SK-N-MC (cell line): Measurements from ENCODE around the gene LGR6.

ENCODE experiments used
- DNase-seq: peaks from one replicate; pipeline ENCODE4 v3.0.0-alpha.2; 2011; ENCODE audit warnings: low read depth, low spot score
- H3K27ac ChIP-seq: fragments of 200-600 bp; sonication (generic); 2 replicates; pipeline ENCODE4 v1.5.1; 2016; ENCODE audit warnings: mixed run types
- H3K36me3 ChIP-seq: fragments of 200-600 bp; sonication (generic); 2 replicates; pipeline ENCODE4 v1.6.1; 2017; ENCODE audit warnings: antibody characterized with exemption, low read length, mixed read lengths; ENCODE audit not compliant: insufficient read depth
- H3K4me3 ChIP-seq: fragments of 200-600 bp; sonication (generic); 2 replicates; pipeline ENCODE4 v1.5.1; 2016
- H3K9ac ChIP-seq: fragments of 200-600 bp; sonication (generic); 2 replicates; pipeline ENCODE4 v1.8.0; 2017; ENCODE audit warnings: mixed run types, mixed read lengths; ENCODE audit not compliant: insufficient read length
- H3K9me3 ChIP-seq: fragments of 200-600 bp; sonication (generic); 2 replicates; pipeline ENCODE4 v1.6.1; 2017; ENCODE audit warnings: low read depth, mild to moderate bottlenecking, antibody characterized with exemption, low read length, moderate library complexity, mixed read lengths
- EZH2 ChIP-seq: fragments of 200-600 bp; sonication (generic); IDR thresholded peaks from one replicate; pipeline ENCODE4 v1.6.1; 2017; ENCODE audit warnings: antibody characterized with exemption
- FOXP2 ChIP-seq: optimal IDR thresholded peaks from 2 replicates; pipeline ENCODE3; 2011; ENCODE audit warnings: mild to moderate bottlenecking, moderate library complexity; ENCODE audit not compliant: insufficient read depth; ENCODE audit errors: extremely low read length, control extremely low read depth
- POLR2AphosphoS5 ChIP-seq: IDR thresholded peaks from 2 replicates; pipeline ENCODE4 v1.6.1; 2012; ENCODE audit warnings: mild to moderate bottlenecking, low read depth, low read length, borderline replicate concordance

LGR6 gene

DNA sequence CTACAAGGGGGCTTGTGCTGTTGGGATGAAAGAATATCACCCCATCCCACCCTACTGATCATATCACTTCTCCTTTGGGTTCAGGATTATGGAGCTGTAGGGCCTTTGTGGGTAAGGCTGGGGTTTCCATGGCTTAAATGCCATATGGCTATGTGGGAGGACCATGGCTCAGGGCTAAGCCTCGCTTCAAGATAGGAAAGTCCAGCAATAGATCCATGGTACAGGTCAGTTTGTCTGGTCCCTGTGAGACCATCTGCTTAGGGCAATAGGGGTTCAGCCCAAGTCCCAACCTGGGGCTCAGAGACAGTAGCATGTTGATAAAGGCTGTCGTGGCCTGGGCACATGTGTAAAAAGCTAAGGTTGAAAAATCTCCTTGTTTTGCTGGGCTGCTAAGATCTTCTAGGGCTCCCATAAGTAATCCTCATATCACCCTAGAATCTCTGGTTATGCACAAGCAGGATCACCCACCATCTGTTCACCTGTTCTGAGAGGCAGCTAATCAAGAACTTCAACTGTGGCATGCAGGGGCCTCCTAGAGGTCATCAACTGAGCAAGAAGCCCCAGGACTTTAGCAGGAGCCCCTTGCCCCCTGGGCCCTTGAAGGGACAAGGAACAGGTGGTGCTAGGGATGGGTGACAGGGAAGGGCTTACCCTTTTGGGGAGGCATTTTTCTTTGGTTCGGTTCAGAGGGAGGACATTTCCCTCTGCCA, 81.6 kb downstream of the LGR6 start:
- no peak overlapping the region for H3K27ac ChIP-seq
- TF ChIP-seq EZH2 (no peak), FOXP2 (no peak), POLR2AphosphoS5 (no peak)
- no peaks in the 10 kb centered on the region for H3K9me3 ChIP-seq
- DNase-seq = no peak
- H3K36me3 ChIP-seq = no peaks in the 10 kb centered on the region
- H3K4me3 ChIP-seq = no peak overlapping the region
- H3K9ac ChIP-seq = no peak overlapping the region

DNA sequence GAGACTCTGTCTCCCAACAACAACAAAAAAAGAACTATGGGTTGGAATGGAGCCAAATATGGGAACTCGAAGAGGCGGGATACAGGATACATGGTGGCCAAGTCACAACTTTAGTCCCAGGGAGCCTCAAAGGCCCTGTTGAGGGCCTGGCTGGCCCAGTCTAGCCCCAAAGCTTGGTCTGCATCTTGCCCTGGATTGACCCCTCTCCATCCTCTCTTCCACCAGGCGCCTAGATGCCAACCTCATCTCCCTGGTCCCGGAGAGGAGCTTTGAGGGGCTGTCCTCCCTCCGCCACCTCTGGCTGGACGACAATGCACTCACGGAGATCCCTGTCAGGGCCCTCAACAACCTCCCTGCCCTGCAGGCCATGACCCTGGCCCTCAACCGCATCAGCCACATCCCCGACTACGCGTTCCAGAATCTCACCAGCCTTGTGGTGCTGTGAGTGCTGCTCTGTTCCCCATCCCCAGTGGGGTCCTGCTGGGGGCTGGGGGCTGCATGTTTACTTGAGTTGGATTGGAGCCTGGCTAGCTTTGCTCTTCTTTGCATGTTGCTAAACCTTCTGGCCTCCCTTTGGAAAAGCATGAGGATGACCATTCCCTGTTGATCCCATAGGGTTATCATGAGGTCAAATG, 82.6 kb downstream of the LGR6 start:
- Histone ChIP-seq H3K4me3 (no peak overlapping the region), H3K9me3 (no peaks in the 10 kb centered on the region), H3K9ac (no peak overlapping the region), H3K27ac (no peak overlapping the region), H3K36me3 (no peaks in the 10 kb centered on the region)
- TF ChIP-seq POLR2AphosphoS5 = no peak
- no peak for TF ChIP-seq FOXP2
- TF ChIP-seq EZH2 = no peak
- DNase-seq = no peak

DNA sequence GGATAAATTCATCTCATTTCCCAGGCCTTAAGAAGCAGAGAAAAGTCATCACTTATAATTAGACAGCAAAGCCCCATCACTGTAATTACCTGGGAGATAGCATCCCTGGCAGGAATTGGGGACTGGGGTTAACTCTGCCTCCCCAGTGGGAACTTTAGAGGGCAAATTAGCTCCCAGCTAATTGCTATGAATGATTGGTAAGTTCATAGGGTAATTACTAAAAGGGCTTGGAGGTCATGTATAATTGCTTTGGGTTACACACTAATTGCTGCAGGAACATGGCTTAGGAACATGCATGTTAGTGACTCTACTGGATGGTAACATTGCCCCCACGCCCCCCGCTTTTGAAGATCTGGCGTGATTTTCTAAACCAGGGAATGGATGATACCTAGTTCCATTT, 83.3 kb downstream of the LGR6 start:
- no peaks in the 10 kb centered on the region for H3K36me3 ChIP-seq
- no peak overlapping the region for H3K27ac ChIP-seq
- no peak overlapping the region for H3K9ac ChIP-seq
- TF ChIP-seq EZH2 (no peak), POLR2AphosphoS5 (no peak), FOXP2 (no peak)
- H3K4me3 ChIP-seq = no peak overlapping the region
- DNase-seq = no peak
- H3K9me3 ChIP-seq = no peaks in the 10 kb centered on the region

DNA sequence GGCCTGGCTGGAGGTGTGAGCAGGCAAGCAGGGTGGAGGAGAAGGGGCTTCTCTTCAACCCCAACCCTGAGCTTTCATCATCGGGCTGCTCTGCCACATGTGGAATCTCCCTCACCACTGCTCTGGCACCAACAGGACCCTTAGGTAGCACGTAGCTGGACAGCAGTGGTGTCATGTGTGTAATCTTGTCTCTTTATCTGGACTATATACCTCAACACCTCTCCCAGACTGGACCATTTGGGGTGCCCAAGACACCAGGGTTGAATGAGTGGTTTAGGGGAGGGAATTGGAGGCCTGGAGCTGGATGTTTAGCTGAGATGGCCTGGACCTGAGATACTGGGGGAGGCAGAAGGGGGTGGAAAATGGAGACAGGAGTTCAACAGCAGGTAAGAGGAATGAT, 85.2 kb downstream of the LGR6 start:
- H3K36me3 ChIP-seq = no peaks in the 10 kb centered on the region
- no peaks in the 10 kb centered on the region for H3K9me3 ChIP-seq
- TF ChIP-seq POLR2AphosphoS5 (no peak), EZH2 (no peak), FOXP2 (no peak)
- H3K4me3 ChIP-seq = no peak overlapping the region
- H3K27ac ChIP-seq = no peak overlapping the region
- no peak overlapping the region for H3K9ac ChIP-seq
- DNase-seq = no peak

DNA sequence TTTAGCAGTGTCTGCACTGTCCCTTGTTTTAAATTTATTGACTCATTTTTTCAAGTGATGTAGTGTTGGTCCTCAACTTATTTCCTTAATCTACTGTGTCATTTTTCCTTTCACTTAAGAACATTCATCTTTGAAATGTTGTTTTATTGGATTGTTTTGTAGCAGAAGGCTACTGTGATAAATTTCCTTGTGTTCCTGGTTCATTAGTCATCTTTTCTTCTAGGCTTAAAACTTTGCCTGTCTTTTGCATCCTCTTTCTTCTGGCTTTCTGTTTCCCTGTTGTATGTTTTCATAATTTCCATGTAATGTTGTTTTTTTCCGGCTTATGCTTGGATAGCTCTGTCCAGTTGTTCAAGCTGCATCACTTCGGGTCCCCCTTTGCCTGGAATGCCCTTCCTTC, 86.2 kb downstream of the LGR6 start:
- TF ChIP-seq EZH2 (no peak), FOXP2 (no peak), POLR2AphosphoS5 (no peak)
- H3K9ac ChIP-seq = no peak overlapping the region
- H3K9me3 ChIP-seq = no peaks in the 10 kb centered on the region
- no peak overlapping the region for H3K4me3 ChIP-seq
- DNase-seq = no peak
- H3K36me3 ChIP-seq = no peaks in the 10 kb centered on the region
- H3K27ac ChIP-seq = no peak overlapping the region

DNA sequence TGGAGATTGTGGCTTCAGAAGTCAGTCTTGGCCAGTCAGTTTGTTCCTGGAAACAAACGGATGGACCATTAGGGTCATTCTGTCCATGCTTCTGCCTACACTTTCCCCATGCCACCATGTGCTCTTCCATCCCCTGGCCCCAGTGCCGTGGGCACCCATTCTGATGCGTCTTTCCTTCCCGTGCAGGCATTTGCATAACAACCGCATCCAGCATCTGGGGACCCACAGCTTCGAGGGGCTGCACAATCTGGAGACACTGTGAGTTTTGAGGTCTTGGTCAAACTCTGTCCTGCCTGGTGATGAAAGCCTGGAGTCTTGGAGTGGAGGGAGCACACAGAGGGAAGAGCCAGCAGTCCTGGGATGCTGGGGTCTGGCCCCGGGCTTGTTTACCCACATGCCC, 87.0 kb downstream of the LGR6 start:
- TF ChIP-seq EZH2 (no peak), FOXP2 (no peak), POLR2AphosphoS5 (no peak)
- no peak overlapping the region for H3K9ac ChIP-seq
- no peak for DNase-seq
- no peak overlapping the region for H3K4me3 ChIP-seq
- no peak overlapping the region for H3K27ac ChIP-seq
- H3K36me3 ChIP-seq = no peaks in the 10 kb centered on the region
- H3K9me3 ChIP-seq = no peaks in the 10 kb centered on the region

DNA sequence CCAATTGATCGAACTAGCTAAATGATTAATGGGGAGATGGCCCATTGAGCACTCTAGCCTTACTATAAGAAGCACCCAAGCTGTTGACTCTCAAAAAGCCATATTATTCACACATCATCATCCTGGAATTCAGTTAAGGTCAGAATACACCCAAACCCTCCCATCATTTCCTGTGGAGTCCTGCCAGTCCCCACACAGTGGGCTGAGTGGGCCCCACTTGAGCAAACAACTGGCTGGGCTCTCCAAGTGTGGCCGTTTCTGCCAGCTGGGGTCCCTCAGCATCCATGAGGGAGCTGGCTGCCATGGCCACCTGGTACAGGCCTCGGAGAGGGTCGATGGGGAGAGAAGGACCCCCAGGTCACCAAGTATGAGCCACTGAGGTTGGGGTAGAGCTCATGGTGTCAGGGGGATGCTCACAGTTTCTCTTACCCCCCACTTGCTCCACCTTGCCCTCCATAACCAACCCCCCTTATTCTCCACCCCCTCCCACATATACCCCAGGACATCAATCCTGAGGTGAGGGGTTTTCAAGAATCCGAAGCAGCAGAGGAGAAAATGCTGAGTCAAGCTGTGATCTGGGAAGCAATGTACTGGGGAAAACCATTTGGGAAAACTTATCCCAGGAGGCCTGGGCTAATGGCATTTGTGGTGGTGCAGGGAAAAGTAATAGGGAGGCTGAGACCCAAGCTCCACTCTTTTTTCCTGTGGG, 87.9 kb downstream of the LGR6 start:
- no peak for DNase-seq
- H3K9me3 ChIP-seq = no peaks in the 10 kb centered on the region
- no peak for TF ChIP-seq FOXP2
- TF ChIP-seq EZH2 = no peak
- no peak for TF ChIP-seq POLR2AphosphoS5
- no peak overlapping the region for H3K9ac ChIP-seq
- no peak overlapping the region for H3K27ac ChIP-seq
- H3K36me3 ChIP-seq = no peaks in the 10 kb centered on the region
- no peak overlapping the region for H3K4me3 ChIP-seq

DNA sequence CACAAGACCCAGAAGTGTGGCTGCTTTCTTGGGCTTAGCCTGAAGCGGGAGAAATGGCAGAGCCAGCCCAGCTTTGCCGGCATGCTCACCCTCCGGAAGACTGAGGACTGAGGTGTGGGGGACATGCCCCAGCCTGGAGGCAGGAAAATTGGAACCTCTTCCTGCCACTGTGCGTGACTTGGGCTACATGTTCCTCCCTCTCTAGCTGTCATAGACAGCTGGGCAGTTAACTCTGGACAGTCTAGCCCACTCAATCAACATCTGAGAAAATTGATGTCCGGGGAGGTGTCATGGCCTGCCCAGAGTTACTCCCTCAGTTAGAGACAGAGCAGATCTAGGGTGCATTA, 88.4 kb downstream of the LGR6 start:
- no peak for TF ChIP-seq POLR2AphosphoS5
- no peak for TF ChIP-seq FOXP2
- TF ChIP-seq EZH2 = no peak
- Histone ChIP-seq H3K27ac (no peak overlapping the region), H3K36me3 (no peaks in the 10 kb centered on the region), H3K9me3 (no peaks in the 10 kb centered on the region), H3K4me3 (no peak overlapping the region), H3K9ac (no peak overlapping the region)
- DNase-seq = no peak
